GM18519 (cell line): Measurements from ENCODE around the gene TNFRSF1A.
"Not testable (repeated sequence)": the region's sequence is repeated elsewhere in the genome, so short reads cannot be mapped to it uniquely, and the experiment has no call there.

Experiments used
- ATAC-seq: cut with Tn5 transposase; IDR thresholded peaks from one replicate; pipeline ENCODE4 v1.9.1; 2021; ENCODE audit warnings: mild to moderate bottlenecking, moderate library complexity; ENCODE audit not compliant: unreplicated experiment, low FRiP score

The TNFRSF1A gene

DNA sequence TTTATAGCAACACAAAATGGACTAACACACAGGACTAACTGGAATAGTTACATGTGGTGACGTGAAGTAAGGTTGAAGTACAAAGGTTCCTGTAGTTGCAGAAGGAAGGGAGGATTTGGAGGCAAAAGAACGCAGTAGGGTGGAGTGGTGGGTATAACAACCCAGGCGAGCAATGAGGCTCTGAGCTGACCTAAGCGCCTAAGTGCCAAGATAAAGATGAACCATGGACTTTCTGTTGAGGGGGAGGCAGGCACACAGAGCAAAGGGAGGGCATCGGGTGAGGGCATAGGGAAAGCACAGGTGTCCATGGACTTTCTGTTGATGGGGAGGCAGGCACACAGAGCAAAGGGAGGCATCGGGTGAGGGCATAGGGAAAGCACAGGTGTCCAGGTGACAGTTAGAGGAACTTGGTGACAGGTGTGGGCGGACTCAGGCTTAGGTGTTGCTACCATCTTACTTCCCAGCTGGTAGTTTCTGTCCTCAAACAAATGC, 18.2 kb upstream of the TNFRSF1A start:
- ATAC-seq: no peak

GRCh38 chr12:6358881-6359280, 17.0 kb upstream of the TNFRSF1A start:
- no peak for ATAC-seq

GRCh38 chr12:6356374-6356820, 14.5 kb upstream of the TNFRSF1A start:
- no peak for ATAC-seq

DNA sequence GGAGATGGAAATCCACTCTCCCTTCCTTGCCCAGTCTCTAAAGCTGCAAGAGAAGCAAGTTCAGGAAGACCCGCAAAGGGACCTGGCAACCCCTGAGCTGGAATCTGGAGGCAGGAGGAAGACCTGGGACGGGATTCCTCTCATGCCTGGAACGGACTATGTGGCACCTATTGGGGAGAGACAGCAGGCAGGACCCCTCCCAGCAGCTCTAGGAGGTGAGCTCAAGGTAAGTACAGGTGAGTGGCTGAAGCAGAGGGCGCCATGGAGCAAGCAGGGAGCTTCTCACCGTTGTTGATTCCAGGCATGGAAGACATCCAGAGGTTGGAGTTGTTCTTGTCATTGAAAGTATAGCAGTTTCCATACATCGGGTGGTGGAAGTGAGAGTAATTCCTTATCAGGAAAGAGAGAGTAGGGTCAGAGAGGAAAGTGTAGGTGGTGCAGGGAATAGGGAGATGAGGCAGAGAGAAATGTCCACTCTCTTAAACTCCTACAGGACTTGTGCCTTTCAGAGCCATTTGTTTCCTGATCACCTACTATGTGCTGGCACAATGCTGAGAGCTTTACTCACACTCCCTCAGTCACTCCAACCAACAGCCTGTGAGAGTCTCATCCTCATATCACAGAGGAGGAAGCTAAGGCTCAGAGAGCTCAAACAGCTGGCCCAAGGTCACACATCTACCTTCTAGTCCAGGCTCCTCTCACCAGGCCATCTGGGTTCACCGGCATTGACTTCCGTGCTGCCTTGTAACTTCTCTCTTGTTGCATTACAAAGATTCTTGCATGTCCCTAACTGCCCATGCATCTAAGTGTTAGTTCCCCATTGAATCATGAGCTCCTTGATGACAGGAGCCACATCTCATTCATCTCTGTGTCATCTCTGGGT, 13.9 kb upstream of the TNFRSF1A start:
- no peak for ATAC-seq

- no peak for ATAC-seq
These were observed 12.9 kb upstream of the TNFRSF1A start for GRCh38 chr12:6354495-6355393.

GRCh38 chr12:6352193-6353173, 10.6 kb upstream of the TNFRSF1A start:
- ATAC-seq: no peak

GRCh38 chr12:6351622-6352021, 9.7 kb upstream of the TNFRSF1A start:
- ATAC-seq: no peak

- ATAC-seq: no peak
These were observed 5.8 kb upstream of the TNFRSF1A start for GRCh38 chr12:6347367-6348338.

DNA sequence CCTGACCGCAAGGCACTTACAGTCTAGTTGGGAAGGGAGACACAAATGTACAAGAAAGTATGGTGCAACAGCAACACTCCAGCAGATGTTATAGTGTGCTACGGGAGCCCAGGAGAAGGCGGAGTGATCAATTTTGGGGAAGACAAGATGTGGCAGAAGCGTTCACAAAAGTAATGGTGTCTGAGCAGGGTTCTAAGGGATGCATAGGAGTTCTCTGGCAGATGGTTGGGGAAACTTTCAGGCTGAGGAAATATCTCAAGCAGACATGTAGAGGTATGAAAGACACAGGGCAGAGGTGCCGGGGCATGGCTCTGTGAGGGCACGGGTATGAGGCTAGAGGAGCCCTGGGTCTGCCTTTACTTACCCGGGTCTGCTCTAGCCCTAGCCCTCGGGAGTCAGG, 5.1 kb upstream of the TNFRSF1A start:
- ATAC-seq: no peak

DNA sequence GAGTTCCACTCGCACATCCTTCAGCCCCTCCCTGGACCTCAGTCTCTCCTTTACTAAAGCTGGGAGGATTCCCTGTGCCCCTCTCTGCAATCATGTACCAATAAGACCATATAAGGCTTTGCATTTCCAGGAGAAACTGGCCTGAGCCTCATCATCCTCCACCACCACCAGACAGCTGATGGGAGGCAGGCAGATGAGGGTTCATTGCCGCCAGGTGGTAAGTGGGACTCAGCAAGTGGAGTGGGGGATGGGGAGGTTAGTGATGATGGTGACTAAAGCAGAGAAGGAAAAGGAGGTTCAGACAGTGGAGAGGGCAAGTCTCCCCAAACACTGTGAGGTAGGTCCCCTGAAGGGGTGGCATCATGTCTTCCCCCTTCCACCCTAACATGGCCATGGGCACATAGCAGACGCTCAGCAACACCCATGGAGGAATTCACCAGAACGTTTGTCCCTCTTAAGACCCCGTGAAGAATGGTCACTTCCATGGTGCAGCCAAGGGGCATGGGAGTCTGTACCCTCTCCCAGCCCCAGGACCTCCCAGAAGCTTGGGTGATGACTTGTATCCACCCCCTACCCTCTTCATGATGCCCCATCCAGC, 4.5 kb upstream of the TNFRSF1A start:
- ATAC-seq: no peak

- no peak for ATAC-seq
These were observed 3.6 kb upstream of the TNFRSF1A start for GRCh38 chr12:6345319-6346091.

- ATAC-seq: not testable (repeated sequence)
These were observed 2.3 kb upstream of the TNFRSF1A start for GRCh38 chr12:6344101-6344660.

GRCh38 chr12:6343518-6343917, 1.6 kb upstream of the TNFRSF1A start:
- no peak for ATAC-seq

DNA sequence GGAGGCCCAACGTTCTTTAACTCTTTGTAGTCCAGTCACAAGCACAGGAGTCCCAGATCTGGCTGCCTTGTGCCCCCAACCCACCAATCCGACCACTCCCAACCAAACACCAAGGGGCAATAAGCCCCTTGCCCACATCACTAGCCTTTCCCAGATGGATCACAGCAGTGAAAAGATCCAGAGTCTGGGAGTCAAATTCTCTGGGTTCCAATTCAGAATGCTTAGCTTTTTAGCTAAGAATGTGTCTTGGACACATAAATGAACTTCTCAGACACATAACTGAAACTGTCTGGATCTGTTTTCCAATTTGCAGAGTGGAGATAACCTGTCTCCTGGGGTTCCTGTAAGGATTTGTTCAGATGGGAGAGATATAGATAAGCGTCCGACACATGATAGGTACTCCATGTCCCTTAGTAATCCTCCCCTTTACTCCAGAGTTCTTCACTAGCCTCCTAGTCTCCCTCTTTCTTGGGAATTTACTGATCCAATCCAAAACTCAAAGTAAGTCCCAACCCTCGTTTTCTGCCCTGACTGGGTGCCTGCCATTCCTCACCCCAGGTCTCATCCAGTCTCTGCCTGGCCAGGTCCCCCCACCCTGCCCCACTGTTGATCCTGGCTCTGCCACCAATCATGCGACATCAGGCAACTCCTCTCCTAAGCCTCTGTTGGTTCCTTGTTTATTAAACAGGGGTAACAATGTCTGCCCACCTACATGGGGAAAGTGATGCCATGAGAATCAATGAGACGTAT, 439 bp upstream of the TNFRSF1A start:
- ATAC-seq: no peak

GRCh38 chr12:6340745-6341416, 995 bp downstream of the TNFRSF1A start:
- no peak for ATAC-seq

GRCh38 chr12:6340032-6340638, 1.7 kb downstream of the TNFRSF1A start:
- no peak for ATAC-seq
